SK-N-SH treated with all-trans-retinoic acid at 6 μM for 48 hours (cell line): ENCODE measurements around the gene MPP3.
A peak's percentile ranks its signal among the peaks of the same experiment; 100 is the strongest.

Experiments used
- RARB ChIP-seq: fragments of 250-450 bp; sonication (Bioruptor Pico); IDR thresholded peaks from 2 replicates; pipeline ENCODE4 v1.8.0; 2021; ENCODE audit warnings: mild to moderate bottlenecking, moderate library complexity
- TOX ChIP-seq: fragments of 250-450 bp; sonication (Bioruptor Pico); IDR thresholded peaks from 2 replicates; pipeline ENCODE4 v1.8.0; 2021; ENCODE audit warnings: mild to moderate bottlenecking, moderate library complexity, borderline replicate concordance
- ZFP30 ChIP-seq: fragments of 450-650 bp; formaldehyde crosslinking; IDR thresholded peaks from 2 replicates; pipeline ENCODE4 v1.5.0; 2022; ENCODE audit warnings: mild to moderate bottlenecking, moderate library complexity
- ZNF565 ChIP-seq: fragments of 450-650 bp; formaldehyde crosslinking; conservative IDR thresholded peaks from 2 replicates; pipeline ENCODE4 v1.5.0; 2020; ENCODE audit warnings: low read depth, mild to moderate bottlenecking, moderate library complexity
- TF ChIP-seq, protein P1 (sequence below): fragments of 250-450 bp; sonication (Bioruptor Pico); IDR thresholded peaks from 2 replicates; pipeline ENCODE4 v1.8.0; 2021; ENCODE audit warnings: low read depth, mild to moderate bottlenecking, moderate library complexity, borderline replicate concordance

- no peak for TF ChIP-seq ZFP30
- TF ChIP-seq, protein P1, sequence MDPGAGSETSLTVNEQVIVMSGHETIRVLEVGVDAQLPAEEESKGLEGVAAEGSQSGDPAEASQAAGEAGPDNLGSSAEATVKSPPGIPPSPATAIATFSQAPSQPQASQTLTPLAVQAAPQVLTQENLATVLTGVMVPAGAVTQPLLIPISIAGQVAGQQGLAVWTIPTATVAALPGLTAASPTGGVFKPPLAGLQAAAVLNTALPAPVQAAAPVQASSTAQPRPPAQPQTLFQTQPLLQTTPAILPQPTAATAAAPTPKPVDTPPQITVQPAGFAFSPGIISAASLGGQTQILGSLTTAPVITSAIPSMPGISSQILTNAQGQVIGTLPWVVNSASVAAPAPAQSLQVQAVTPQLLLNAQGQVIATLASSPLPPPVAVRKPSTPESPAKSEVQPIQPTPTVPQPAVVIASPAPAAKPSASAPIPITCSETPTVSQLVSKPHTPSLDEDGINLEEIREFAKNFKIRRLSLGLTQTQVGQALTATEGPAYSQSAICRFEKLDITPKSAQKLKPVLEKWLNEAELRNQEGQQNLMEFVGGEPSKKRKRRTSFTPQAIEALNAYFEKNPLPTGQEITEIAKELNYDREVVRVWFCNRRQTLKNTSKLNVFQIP (CRISPR knock-in tag): peak; percentile 67; the same call in 1 of the 2 replicates
- no peak for TF ChIP-seq ZNF565
- no peak for TF ChIP-seq TOX
- TF ChIP-seq RARB (CRISPR knock-in tag): no peak
Measured at GRCh38 chr17:43784068-43784467, 48.9 kb downstream of the MPP3 start.
